ENCODE data around the gene PCBP4.
"Not testable (repeated sequence)": the region's sequence is repeated elsewhere in the genome, so short reads cannot be mapped to it uniquely, and the experiment has no call there.

PCBP4 gene

GRCh38 chr3:51994530-51994929, 27.3 kb upstream of the PCBP4 start:
- no peak for DNase-seq (ENCODE audit: low read depth in 3 of 3)

GRCh38 chr3:51993657-51994056, 26.4 kb upstream of the PCBP4 start:
- not testable (repeated sequence) for DNase-seq (ENCODE audit: low read depth in 3 of 3)

- no peak for DNase-seq (ENCODE audit: low read depth in 3 of 3)
Observed at GRCh38 chr3:51992017-51992682, 24.9 kb upstream of the PCBP4 start.

- not testable (repeated sequence) for DNase-seq (ENCODE audit: low read depth in 3 of 3)
Observed at GRCh38 chr3:51990501-51990971, 23.3 kb upstream of the PCBP4 start.

- DNase-seq (ENCODE audit: low read depth in 3 of 3) = no peak
Observed at GRCh38 chr3:51988286-51989146, 21.3 kb upstream of the PCBP4 start.

- DNase-seq (ENCODE audit: low read depth in 3 of 3) = no peak
Observed at GRCh38 chr3:51987568-51987967, 20.3 kb upstream of the PCBP4 start.

GRCh38 chr3:51986010-51986947, 19.0 kb upstream of the PCBP4 start:
- DNase-seq (ENCODE audit: low read depth in 3 of 3) = no peak

- no peak for DNase-seq (ENCODE audit: low read depth in 3 of 3)
Observed at GRCh38 chr3:51985063-51985462, 17.8 kb upstream of the PCBP4 start.

- DNase-seq (ENCODE audit: low read depth in 3 of 3) = no peak
Observed at GRCh38 chr3:51984269-51984647, 17.0 kb upstream of the PCBP4 start.

GRCh38 chr3:51983578-51984268, 16.5 kb upstream of the PCBP4 start:
- DNase-seq (ENCODE audit: low read depth in 3 of 3) = no peak

GRCh38 chr3:51982838-51983577, 15.8 kb upstream of the PCBP4 start, which contains the start of gene ACY1:
ACY1 (plus strand) TSS chr3:51983535; CDS start chr3:51984065, 530 bp downstream.
- DNase-seq (ENCODE audit: low read depth in 3 of 3) = peak; percentile 44 to 75 (median 69)

GRCh38 chr3:51982352-51982837, 15.1 kb upstream of the PCBP4 start:
- DNase-seq (ENCODE audit: low read depth in 3 of 3) = no peak

GRCh38 chr3:51980253-51980652, 13.0 kb upstream of the PCBP4 start:
- no peak for DNase-seq (ENCODE audit: low read depth in 3 of 3)

GRCh38 chr3:51978143-51978502, 10.9 kb upstream of the PCBP4 start:
- DNase-seq (ENCODE audit: low read depth in 3 of 3) = no peak

- DNase-seq (ENCODE audit: low read depth in 3 of 3) = no peak
Observed at GRCh38 chr3:51977446-51978142, 10.3 kb upstream of the PCBP4 start.

GRCh38 chr3:51975852-51976549, 8.7 kb upstream of the PCBP4 start:
- DNase-seq (ENCODE audit: low read depth in 3 of 3) = no peak

GRCh38 chr3:51974963-51975851, 8.0 kb upstream of the PCBP4 start, which contains the start of gene ABHD14A:
ABHD14A (plus strand) TSS chr3:51975064; CDS start chr3:51975136, 72 bp downstream.
- DNase-seq (ENCODE audit: low read depth in 3 of 3) = peak; percentile 39 to 59 (median 46)
